Measurements from ENCODE around the gene NCF2.

NCF2 gene

DNA sequence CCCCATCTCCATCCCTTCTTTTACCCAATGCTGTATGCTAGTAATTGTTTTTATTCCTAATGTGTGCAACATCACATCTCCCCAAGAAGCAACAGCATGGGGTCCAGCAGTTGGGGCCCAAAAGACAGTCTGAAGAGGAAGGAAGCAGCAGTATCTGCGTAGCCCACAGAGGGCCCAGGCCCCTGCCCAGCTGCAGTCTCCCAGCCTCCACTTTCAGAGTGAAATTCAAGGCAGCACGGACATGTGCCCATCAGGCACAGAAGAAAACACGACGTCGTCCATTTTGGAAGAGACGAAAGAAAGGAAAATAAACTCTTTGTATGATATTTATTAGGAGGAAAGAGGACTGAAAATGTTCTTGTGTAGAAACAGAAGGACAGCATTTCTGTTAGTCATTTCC, 37.4 kb downstream of the NCF2 start:
- peak overlapping the region; percentile 31 for H3K27ac ChIP-seq (ENCODE audit: low read length)
- H2AFZ ChIP-seq (ENCODE audit: low read depth, low read length), result no peak overlapping the region
- H3K9ac ChIP-seq (ENCODE audit: low read length), result no peak overlapping the region
- no peak overlapping the region for H3K4me2 ChIP-seq (ENCODE audit: low read length)
- H3K36me3 ChIP-seq (replicated peaks; ENCODE audit: low read depth, low read length), result peaks cover 94% of the 10 kb centered on the region
- H3K79me2 ChIP-seq (ENCODE audit: low read length), result 0 out of 2 replicates have a peak, but pooled peaks cover 3% of the 10 kb centered on the region
- H3K4me1 ChIP-seq (ENCODE audit: low read length), result no peaks in the 10 kb centered on the region
- no peaks in the 10 kb centered on the region for H3K9me3 ChIP-seq (ENCODE audit: insufficient read depth, low read length)
- no peak overlapping the region for H3K4me3 ChIP-seq (ENCODE audit: low read length)
- no peaks in the 10 kb centered on the region for H3K27me3 ChIP-seq (ENCODE audit: low read depth, low read length)
- H4K20me1 ChIP-seq (ENCODE audit: insufficient read depth, low read length), result peaks cover 12% of the 10 kb centered on the region; the same call in 1 of the 2 replicates
- TF ChIP-seq, protein P1, sequence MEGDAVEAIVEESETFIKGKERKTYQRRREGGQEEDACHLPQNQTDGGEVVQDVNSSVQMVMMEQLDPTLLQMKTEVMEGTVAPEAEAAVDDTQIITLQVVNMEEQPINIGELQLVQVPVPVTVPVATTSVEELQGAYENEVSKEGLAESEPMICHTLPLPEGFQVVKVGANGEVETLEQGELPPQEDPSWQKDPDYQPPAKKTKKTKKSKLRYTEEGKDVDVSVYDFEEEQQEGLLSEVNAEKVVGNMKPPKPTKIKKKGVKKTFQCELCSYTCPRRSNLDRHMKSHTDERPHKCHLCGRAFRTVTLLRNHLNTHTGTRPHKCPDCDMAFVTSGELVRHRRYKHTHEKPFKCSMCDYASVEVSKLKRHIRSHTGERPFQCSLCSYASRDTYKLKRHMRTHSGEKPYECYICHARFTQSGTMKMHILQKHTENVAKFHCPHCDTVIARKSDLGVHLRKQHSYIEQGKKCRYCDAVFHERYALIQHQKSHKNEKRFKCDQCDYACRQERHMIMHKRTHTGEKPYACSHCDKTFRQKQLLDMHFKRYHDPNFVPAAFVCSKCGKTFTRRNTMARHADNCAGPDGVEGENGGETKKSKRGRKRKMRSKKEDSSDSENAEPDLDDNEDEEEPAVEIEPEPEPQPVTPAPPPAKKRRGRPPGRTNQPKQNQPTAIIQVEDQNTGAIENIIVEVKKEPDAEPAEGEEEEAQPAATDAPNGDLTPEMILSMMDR (IDR thresholded peaks at IDR 0.05; ENCODE audit: low read depth, low read length), result no peak
- no peak for TF ChIP-seq EZH2phosphoT487 (IDR thresholded peaks at IDR 0.05; ENCODE audit: low read depth)

GRCh38 chr1:183552441-183552840, 37.8 kb downstream of the NCF2 start:
- H3K4me3 ChIP-seq (ENCODE audit: low read length), result no peak overlapping the region
- 0 out of 2 replicates have a peak, but pooled peaks cover 1% of the 10 kb centered on the region for H3K79me2 ChIP-seq (ENCODE audit: low read length)

DNA sequence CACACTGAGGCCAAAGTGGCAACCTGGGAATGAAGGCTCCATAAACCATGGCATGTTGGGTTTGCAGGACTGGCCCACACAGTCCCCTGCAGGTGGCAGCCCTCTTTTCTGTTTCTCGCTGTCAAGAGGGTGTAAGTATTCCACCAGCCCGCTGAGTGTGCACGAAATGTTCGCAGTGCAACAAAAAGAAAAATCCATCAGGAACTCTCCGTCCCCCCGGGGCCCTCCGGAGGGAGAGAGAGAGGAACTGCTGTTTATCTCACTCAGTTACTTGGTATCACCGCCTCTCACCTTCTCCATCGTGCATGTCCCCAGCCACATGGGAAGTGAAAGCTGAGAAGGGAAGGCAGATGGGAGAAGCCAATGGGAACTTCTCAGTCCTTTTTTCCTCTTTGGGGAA, 38.3 kb downstream of the NCF2 start:
- H3K36me3 ChIP-seq (replicated peaks; ENCODE audit: low read depth, low read length), result peaks cover 93% of the 10 kb centered on the region
- no peaks in the 10 kb centered on the region for H3K79me2 ChIP-seq (ENCODE audit: low read length)
- no peak overlapping the region for H3K4me3 ChIP-seq (ENCODE audit: low read length)
- no peak overlapping the region for H2AFZ ChIP-seq (ENCODE audit: low read depth, low read length)
- TF ChIP-seq, protein P1 (IDR thresholded peaks at IDR 0.05; ENCODE audit: low read depth, low read length), result peak; percentile 34; the same call in 1 of the 2 replicates
- no peak for TF ChIP-seq EZH2phosphoT487 (IDR thresholded peaks at IDR 0.05; ENCODE audit: low read depth)
- H3K27me3 ChIP-seq (ENCODE audit: low read depth, low read length), result no peaks in the 10 kb centered on the region
- H3K4me1 ChIP-seq (ENCODE audit: low read length), result no peaks in the 10 kb centered on the region
- H3K4me2 ChIP-seq (ENCODE audit: low read length), result no peak overlapping the region
- peaks cover 4% of the 10 kb centered on the region; the same call in 1 of the 2 replicates for H4K20me1 ChIP-seq (ENCODE audit: insufficient read depth, low read length)
- 0 out of 2 replicates have a peak overlapping the region, but pooled peaks have one; percentile 31 for H3K27ac ChIP-seq (ENCODE audit: low read length)
- H3K9ac ChIP-seq (ENCODE audit: low read length), result no peak overlapping the region
- no peaks in the 10 kb centered on the region for H3K9me3 ChIP-seq (ENCODE audit: insufficient read depth, low read length)

More at GRCh38 chr1:183552441-183552840, 37.8 kb downstream of the NCF2 start:
- H3K4me2 ChIP-seq (ENCODE audit: low read length), result no peak overlapping the region
- no peaks in the 10 kb centered on the region for H3K4me1 ChIP-seq (ENCODE audit: low read length)
- no peaks in the 10 kb centered on the region for H3K27me3 ChIP-seq (ENCODE audit: low read depth, low read length)
- H3K36me3 ChIP-seq (replicated peaks; ENCODE audit: low read depth, low read length), result peaks cover 93% of the 10 kb centered on the region
- H3K27ac ChIP-seq (ENCODE audit: low read length), result peak overlapping the region; percentile 31
- H2AFZ ChIP-seq (ENCODE audit: low read depth, low read length), result no peak overlapping the region
- H3K9me3 ChIP-seq (ENCODE audit: insufficient read depth, low read length), result no peaks in the 10 kb centered on the region
- no peak overlapping the region for H3K9ac ChIP-seq (ENCODE audit: low read length)
- TF ChIP-seq EZH2phosphoT487 (IDR thresholded peaks at IDR 0.05; ENCODE audit: low read depth), result no peak
- TF ChIP-seq, protein P1 (IDR thresholded peaks at IDR 0.05; ENCODE audit: low read depth, low read length), result no peak
- H4K20me1 ChIP-seq (ENCODE audit: insufficient read depth, low read length), result peaks cover 8% of the 10 kb centered on the region; the same call in 1 of the 2 replicates

DNA sequence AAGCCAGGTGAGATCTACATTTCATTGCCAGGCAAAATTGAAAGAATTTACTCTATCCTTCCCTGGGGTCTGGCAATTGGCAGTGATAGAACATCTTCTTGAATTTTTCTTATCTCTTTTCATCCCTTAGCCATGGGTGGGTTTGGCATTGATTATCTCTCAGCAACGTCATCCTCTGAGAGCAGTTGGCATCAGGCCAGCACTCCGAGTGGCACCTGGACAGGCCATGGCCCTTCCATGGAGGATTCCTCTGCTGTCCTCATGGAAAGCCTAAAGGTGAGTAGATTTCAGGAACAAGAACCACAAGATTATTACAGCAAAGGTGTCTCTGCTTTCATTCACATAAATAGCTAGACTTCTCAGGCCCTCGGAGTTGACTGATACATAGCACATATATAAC, 39.3 kb downstream of the NCF2 start:
- peaks cover 4% of the 10 kb centered on the region; the same call in 1 of the 2 replicates for H4K20me1 ChIP-seq (ENCODE audit: insufficient read depth, low read length)
- H3K4me3 ChIP-seq (ENCODE audit: low read length), result no peak overlapping the region
- H3K9me3 ChIP-seq (ENCODE audit: insufficient read depth, low read length), result no peaks in the 10 kb centered on the region
- H3K4me2 ChIP-seq (ENCODE audit: low read length), result no peak overlapping the region
- TF ChIP-seq, protein P1 (IDR thresholded peaks at IDR 0.05; ENCODE audit: low read depth, low read length), result no peak
- TF ChIP-seq EZH2phosphoT487 (IDR thresholded peaks at IDR 0.05; ENCODE audit: low read depth), result no peak
- H3K4me1 ChIP-seq (ENCODE audit: low read length), result no peaks in the 10 kb centered on the region
- H3K79me2 ChIP-seq (ENCODE audit: low read length), result no peaks in the 10 kb centered on the region
- no peak overlapping the region for H2AFZ ChIP-seq (ENCODE audit: low read depth, low read length)
- H3K36me3 ChIP-seq (replicated peaks; ENCODE audit: low read depth, low read length), result peaks cover 93% of the 10 kb centered on the region
- no peak overlapping the region for H3K9ac ChIP-seq (ENCODE audit: low read length)
- H3K27me3 ChIP-seq (ENCODE audit: low read depth, low read length), result no peaks in the 10 kb centered on the region
- H3K27ac ChIP-seq (ENCODE audit: low read length), result 0 out of 2 replicates have a peak overlapping the region, but pooled peaks have one; percentile 31

All from OCI-LY3 (cell line).